Thoracic aorta (tissue), 2 donors: ENCODE data around the gene LYL1. TPM values are rescaled to one million over a fixed set of nuclear protein-coding genes. Genes with fewer than 3 reads are reported as not detected.

Experiments used
- ATAC-seq: fragments of 150-250 bp; one replicate; pipeline ENCODE4 v1.8.0; 2017; ENCODE audit warnings: low read depth; ENCODE audit not compliant: insufficient number of reproducible peaks, low FRiP score
- DNase-seq: peaks from one replicate; pipeline ENCODE4 v3.0.0-alpha.2; 2020; ENCODE audit warnings: low spot score
- H3K27ac ChIP-seq, 2 donors: fragments of 200-600 bp; sonication (generic); 1 replicate in 1 of 2; 2 replicates in 1 of 2; pipeline ENCODE4 v1.5.1; 2016; ENCODE audit warnings: mild to moderate bottlenecking in 2 of 2, moderate library complexity in 2 of 2
- H3K27me3 ChIP-seq: fragments of 200-600 bp; sonication (generic); replicated peaks from 2 replicates; pipeline ENCODE4 v1.6.0; 2016; ENCODE audit warnings: mild to moderate bottlenecking; ENCODE audit not compliant: insufficient read depth
- H3K36me3 ChIP-seq: fragments of 200-600 bp; sonication (generic); one replicate; pipeline ENCODE4 v1.5.1; 2016
- H3K4me1 ChIP-seq, 2 donors: fragments of 200-600 bp; sonication (generic); 1 replicate in 1 of 2; 2 replicates in 1 of 2; pipeline versions ENCODE4 v1.5.1 to v1.6.0; 2016; ENCODE audit warnings: low read depth in 2 of 2, mild to moderate bottlenecking in 1 of 2; ENCODE audit not compliant: control insufficient read depth in 1 of 2
- H3K4me3 ChIP-seq: fragments of 200-600 bp; sonication (generic); 2 replicates; pipeline ENCODE4 v1.5.1; 2016; ENCODE audit warnings: mild to moderate bottlenecking
- H3K9me3 ChIP-seq: fragments of 200-600 bp; sonication (generic); 2 replicates; pipeline ENCODE4 v1.5.1; 2016
- total RNA-seq, 2 donors: library from RNA; depleted of rRNA; stranded (reverse); fragments of >200 nt; gene quantifications; one replicate each; pipeline versions ENCODE4 v1.1.0 to v1.2.3, GENCODE V29; 2016
- TF ChIP-seq, protein P1 (sequence below): fragments of 200-600 bp; sonication (generic); IDR thresholded peaks from one replicate; pipeline ENCODE4 v1.5.1; 2019; ENCODE audit warnings: antibody characterized with exemption

The LYL1 gene
- total RNA-seq, 2 donors from 2014 or later: 10.6 to 36.1 TPM

GRCh38 chr19:13087795-13088537 lies 14.7 kb downstream of the LYL1 start:
- ATAC-seq: no peak

DNA sequence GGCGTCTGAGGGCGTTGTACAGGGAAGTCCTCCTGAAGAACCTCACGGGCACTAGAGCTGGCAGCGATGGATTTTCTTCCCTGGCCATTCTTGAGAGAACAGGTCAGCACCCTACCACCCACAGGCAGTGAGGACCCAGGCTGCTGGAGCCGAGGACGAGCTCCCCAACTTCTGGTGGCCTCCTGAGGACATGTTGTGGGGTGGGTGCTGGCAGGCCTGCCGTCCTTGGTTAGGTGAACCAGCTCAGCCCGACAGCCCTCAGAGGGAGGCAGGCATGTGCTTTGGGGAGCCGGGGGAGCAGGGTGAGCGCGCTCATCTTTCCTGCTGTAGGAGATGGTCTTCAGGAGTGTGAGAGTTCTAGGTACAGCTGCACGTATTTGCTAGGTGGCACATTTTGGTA lies 15.4 kb downstream of the LYL1 start:
- no peaks in the 10 kb centered on the region for H3K9me3 ChIP-seq
- H3K4me1 ChIP-seq: peaks cover 29 to 76% of the 10 kb centered on the region in 2 donors
- DNase-seq (no peak), ATAC-seq (no peak)
- no peaks in the 10 kb centered on the region for H3K27me3 ChIP-seq
- H3K4me3 ChIP-seq: no peak overlapping the region
- peaks cover 8% of the 10 kb centered on the region for H3K36me3 ChIP-seq
- peak overlapping the region; percentile 95 to 98 for H3K27ac ChIP-seq
- TF ChIP-seq, protein P1, sequence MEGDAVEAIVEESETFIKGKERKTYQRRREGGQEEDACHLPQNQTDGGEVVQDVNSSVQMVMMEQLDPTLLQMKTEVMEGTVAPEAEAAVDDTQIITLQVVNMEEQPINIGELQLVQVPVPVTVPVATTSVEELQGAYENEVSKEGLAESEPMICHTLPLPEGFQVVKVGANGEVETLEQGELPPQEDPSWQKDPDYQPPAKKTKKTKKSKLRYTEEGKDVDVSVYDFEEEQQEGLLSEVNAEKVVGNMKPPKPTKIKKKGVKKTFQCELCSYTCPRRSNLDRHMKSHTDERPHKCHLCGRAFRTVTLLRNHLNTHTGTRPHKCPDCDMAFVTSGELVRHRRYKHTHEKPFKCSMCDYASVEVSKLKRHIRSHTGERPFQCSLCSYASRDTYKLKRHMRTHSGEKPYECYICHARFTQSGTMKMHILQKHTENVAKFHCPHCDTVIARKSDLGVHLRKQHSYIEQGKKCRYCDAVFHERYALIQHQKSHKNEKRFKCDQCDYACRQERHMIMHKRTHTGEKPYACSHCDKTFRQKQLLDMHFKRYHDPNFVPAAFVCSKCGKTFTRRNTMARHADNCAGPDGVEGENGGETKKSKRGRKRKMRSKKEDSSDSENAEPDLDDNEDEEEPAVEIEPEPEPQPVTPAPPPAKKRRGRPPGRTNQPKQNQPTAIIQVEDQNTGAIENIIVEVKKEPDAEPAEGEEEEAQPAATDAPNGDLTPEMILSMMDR: no peak

More at GRCh38 chr19:13087795-13088537, 14.7 kb downstream of the LYL1 start:
- no peak overlapping the region for H3K4me3 ChIP-seq
- TF ChIP-seq, protein P1: no peak
- no peaks in the 10 kb centered on the region for H3K9me3 ChIP-seq
- DNase-seq: no peak
- no peaks in the 10 kb centered on the region for H3K27me3 ChIP-seq
- H3K27ac ChIP-seq: peak overlapping the region; percentile 95 to 98
- peaks cover 8% of the 10 kb centered on the region for H3K36me3 ChIP-seq
- H3K4me1 ChIP-seq: peaks cover 31 to 76% of the 10 kb centered on the region in 2 donors

- no peak for ATAC-seq
- TF ChIP-seq, protein P1: no peak
- Histone ChIP-seq H3K36me3 (peaks cover 13% of the 10 kb centered on the region), H3K9me3 (no peaks in the 10 kb centered on the region), H3K4me3 (no peak overlapping the region), H3K4me1 (peaks cover 28 to 78% of the 10 kb centered on the region in 2 donors), H3K27ac (peak overlapping the region; percentile 95 to 98), H3K27me3 (no peaks in the 10 kb centered on the region)
- DNase-seq: no peak
Measured at GRCh38 chr19:13086341-13086740, 16.3 kb downstream of the LYL1 start.

DNA sequence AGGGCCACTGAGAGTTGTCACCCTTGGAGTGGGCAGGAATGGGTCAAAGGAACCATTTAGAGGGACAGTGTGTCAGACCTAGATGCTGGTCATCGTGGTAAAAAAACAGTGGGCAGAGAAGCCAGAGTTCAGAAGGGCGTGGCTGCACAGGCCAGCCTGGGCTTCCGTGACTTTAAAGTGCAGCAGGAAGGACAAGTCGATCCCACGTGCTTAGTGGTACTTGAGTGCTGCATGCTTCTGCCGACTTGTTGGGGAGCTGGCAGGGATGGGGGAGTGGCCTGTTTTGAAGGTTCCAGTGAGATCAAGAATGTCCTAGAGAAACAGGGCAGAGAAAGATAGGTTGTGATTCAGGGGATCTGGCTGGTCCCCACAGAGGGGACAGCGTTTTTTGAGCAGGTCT lies 17.0 kb downstream of the LYL1 start:
- Histone ChIP-seq H3K4me1 (peaks cover 23 to 71% of the 10 kb centered on the region in 2 donors), H3K9me3 (no peaks in the 10 kb centered on the region), H3K36me3 (peaks cover 13% of the 10 kb centered on the region), H3K4me3 (no peak overlapping the region), H3K27me3 (no peaks in the 10 kb centered on the region), H3K27ac (peak overlapping the region; percentile 95 to 98)
- ATAC-seq: no peak
- no peak for DNase-seq
- TF ChIP-seq, protein P1: no peak

GRCh38 chr19:13083627-13084026 lies 19.0 kb downstream of the LYL1 start:
- Histone ChIP-seq H3K4me3 (no peak overlapping the region), H3K36me3 (peaks cover 23% of the 10 kb centered on the region), H3K9me3 (no peaks in the 10 kb centered on the region), H3K27ac (peak overlapping the region; percentile 77 to 78), H3K27me3 (no peaks in the 10 kb centered on the region), H3K4me1 (peaks cover 26 to 70% of the 10 kb centered on the region in 2 donors)
- ATAC-seq (no peak), DNase-seq (no peak)
- TF ChIP-seq, protein P1: no peak
